GM23338 (cell line): Measurements from ENCODE around the gene SELENOO. TPM values are rescaled to one million over a fixed set of nuclear protein-coding genes. Genes with fewer than 3 reads are reported as not detected.

ENCODE experiments used
- ATAC-seq: fragments of 200-7000 bp; cut with Tn5 transposase; 3 replicates; pipeline ENCODE4 v1.9.1; 2020
- DNase-seq: peaks from one replicate; pipeline ENCODE4 v3.0.0-alpha.2; 2015; ENCODE audit warnings: low spot score
- H2AFZ ChIP-seq: fragments of 200-600 bp; sonication (generic); 2 replicates; pipeline ENCODE4 v1.8.0; 2016; ENCODE audit warnings: antibody characterized with exemption, mild to moderate bottlenecking, moderate library complexity
- H3F3A ChIP-seq: fragments of 200-600 bp; sonication (generic); replicated peaks from 2 replicates; pipeline ENCODE4 v1.8.0; 2017; ENCODE audit warnings: antibody characterized with exemption, mixed run types, low read depth
- H3K27ac ChIP-seq: fragments of 200-600 bp; sonication (generic); 2 replicates; pipeline ENCODE4 v1.6.1; 2016; ENCODE audit warnings: low read depth
- H3K27me3 ChIP-seq: fragments of 200-600 bp; sonication (generic); 2 replicates; pipeline ENCODE4 v1.8.0; 2016; ENCODE audit warnings: mild to moderate bottlenecking, mixed run types, moderate library complexity; ENCODE audit not compliant: insufficient read depth
- H3K36me3 ChIP-seq: fragments of 200-600 bp; sonication (generic); 2 replicates; pipeline ENCODE4 v1.8.0; 2016; ENCODE audit warnings: mild to moderate bottlenecking; ENCODE audit not compliant: insufficient read depth
- H3K4me1 ChIP-seq: fragments of 200-600 bp; sonication (generic); 2 replicates; pipeline ENCODE4 v1.8.0; 2016; ENCODE audit warnings: mild to moderate bottlenecking, moderate library complexity; ENCODE audit not compliant: insufficient read depth
- H3K4me2 ChIP-seq: fragments of 200-600 bp; sonication (generic); 2 replicates; pipeline ENCODE4 v1.7.1; 2017; ENCODE audit warnings: mixed run types
- H3K4me3 ChIP-seq: fragments of 200-600 bp; sonication (generic); 2 replicates; pipeline ENCODE4 v1.6.1; 2016; ENCODE audit warnings: mixed run types
- H3K79me2 ChIP-seq: fragments of 200-600 bp; sonication (generic); replicated peaks from 2 replicates; pipeline ENCODE4 v1.8.0; 2017; ENCODE audit warnings: mild to moderate bottlenecking; ENCODE audit not compliant: insufficient read depth
- H3K9me2 ChIP-seq: fragments of 200-600 bp; sonication (generic); 2 replicates; pipeline ENCODE4 v1.8.0; 2017; ENCODE audit not compliant: insufficient read depth
- H4K20me1 ChIP-seq: fragments of 200-600 bp; sonication (generic); replicated peaks from 2 replicates; pipeline ENCODE4 v1.8.0; 2017; ENCODE audit warnings: mild to moderate bottlenecking; ENCODE audit not compliant: insufficient read depth
- H3K27ac Mint-ChIP-seq: 2 replicates; pipeline ENCODE4 v1.8.0; 2020; ENCODE audit warnings: inconsistent platforms, mild to moderate bottlenecking, moderate library complexity, mixed read lengths
- H3K27me3 Mint-ChIP-seq: 3 replicates; pipeline ENCODE4 v1.8.0; 2022; ENCODE audit warnings: low read depth, mild to moderate bottlenecking, moderate library complexity, mixed read lengths, inconsistent platforms; ENCODE audit not compliant: insufficient read depth, poor library complexity
- H3K36me3 Mint-ChIP-seq: 3 replicates; pipeline ENCODE4 v1.8.0; 2021; ENCODE audit warnings: low read depth, mild to moderate bottlenecking, inconsistent platforms, moderate library complexity, mixed read lengths
- H3K4me1 Mint-ChIP-seq: 3 replicates; pipeline ENCODE4 v1.8.0; 2020; ENCODE audit warnings: mild to moderate bottlenecking, inconsistent platforms, mixed read lengths
- H3K4me3 Mint-ChIP-seq: 3 replicates; pipeline ENCODE4 v1.8.0; 2021; ENCODE audit warnings: moderate library complexity, mild to moderate bottlenecking, inconsistent platforms, mixed read lengths
- H3K9me3 Mint-ChIP-seq: 3 replicates; pipeline ENCODE4 v1.8.0; 2020; ENCODE audit warnings: moderate library complexity, mild to moderate bottlenecking, inconsistent platforms, mixed read lengths
- CREB1 ChIP-seq: fragments of 250-450 bp; sonication (Bioruptor Pico); IDR thresholded peaks from 2 replicates; pipeline ENCODE4 v1.5.0; 2020; ENCODE audit warnings: low read depth, mild to moderate bottlenecking, moderate library complexity
- EZH2 ChIP-seq: fragments of 200-600 bp; sonication (generic); IDR thresholded peaks from one replicate; pipeline ENCODE4 v1.8.0; 2017; ENCODE audit warnings: antibody characterized with exemption, mild to moderate bottlenecking, low read depth; ENCODE audit not compliant: unreplicated experiment
- EZH2phosphoT487 ChIP-seq: fragments of 200-600 bp; sonication (generic); IDR thresholded peaks from one replicate; pipeline ENCODE4 v1.8.1; 2018; ENCODE audit warnings: antibody characterized with exemption; ENCODE audit not compliant: unreplicated experiment
- JUNB ChIP-seq: IDR thresholded peaks from one replicate; pipeline ENCODE4 v1.6.1; 2016; ENCODE audit warnings: antibody characterized with exemption; ENCODE audit not compliant: unreplicated experiment
- NANOG ChIP-seq: IDR thresholded peaks from 2 replicates; pipeline ENCODE4 v1.6.1; 2016; ENCODE audit warnings: antibody characterized with exemption, borderline replicate concordance
- POLR2AphosphoS5 ChIP-seq: IDR thresholded peaks from 2 replicates; pipeline ENCODE4 v1.6.1; 2016; ENCODE audit warnings: antibody characterized with exemption, low read depth
- STAT1 ChIP-seq: IDR thresholded peaks from one replicate; pipeline ENCODE4 v1.6.1; 2016; ENCODE audit warnings: antibody characterized with exemption; ENCODE audit not compliant: unreplicated experiment
- ZNF114 ChIP-seq: fragments of 250-450 bp; sonication (Bioruptor Pico); IDR thresholded peaks from 2 replicates; pipeline ENCODE4 v1.5.0; 2020; ENCODE audit warnings: mild to moderate bottlenecking, moderate library complexity
- ZNF331 ChIP-seq: fragments of 250-450 bp; sonication (Bioruptor Pico); IDR thresholded peaks from 2 replicates; pipeline ENCODE4 v1.5.0; 2020; ENCODE audit warnings: low read depth, mild to moderate bottlenecking, moderate library complexity
- polyA plus RNA-seq: library from polyadenylated mRNA; unstranded; fragments of >200 nt; fragmentation: Nextera tagmentation; extraction: Ambion mirVana; gene quantifications from 2 replicates; pipeline ENCODE4 v1.2.1, GENCODE V29; 2016
- total RNA-seq: library from RNA; depleted of rRNA; stranded (reverse); fragments of >200 nt; shearing (Covaris generic); gene quantifications from 2 replicates; pipeline ENCODE4 v1.2.3, GENCODE V29; 2014
- TF ChIP-seq, protein P1 (sequence below): fragments of 250-450 bp; sonication (Bioruptor Pico); IDR thresholded peaks from 2 replicates; pipeline ENCODE4 v1.5.0; 2020; ENCODE audit warnings: mild to moderate bottlenecking, moderate library complexity
- TF ChIP-seq, protein P2 (sequence below): IDR thresholded peaks from one replicate; pipeline ENCODE4 v1.6.1; 2018; ENCODE audit warnings: antibody characterized with exemption; ENCODE audit not compliant: unreplicated experiment
- TF ChIP-seq, protein P3 (sequence below): IDR thresholded peaks from 2 replicates; pipeline ENCODE4 v1.6.1; 2016; ENCODE audit warnings: antibody characterized with exemption
- TF ChIP-seq, protein P4 (sequence below), 2 experiments: fragments of 200-600 bp in 1 of 2; sonication (generic) in 1 of 2; conservative IDR thresholded peaks; 2 replicates each; pipeline versions ENCODE4 v1.5.1 to v1.6.1; 2016 to 2017; ENCODE audit warnings: antibody characterized with exemption in 2 of 2, low read depth in 2 of 2, mild to moderate bottlenecking in 2 of 2, moderate library complexity in 1 of 2

SELENOO gene
- total and polyA plus RNA-seq, 2 experiments from 2014 or later: 6.8 to 21.3 TPM

DNA sequence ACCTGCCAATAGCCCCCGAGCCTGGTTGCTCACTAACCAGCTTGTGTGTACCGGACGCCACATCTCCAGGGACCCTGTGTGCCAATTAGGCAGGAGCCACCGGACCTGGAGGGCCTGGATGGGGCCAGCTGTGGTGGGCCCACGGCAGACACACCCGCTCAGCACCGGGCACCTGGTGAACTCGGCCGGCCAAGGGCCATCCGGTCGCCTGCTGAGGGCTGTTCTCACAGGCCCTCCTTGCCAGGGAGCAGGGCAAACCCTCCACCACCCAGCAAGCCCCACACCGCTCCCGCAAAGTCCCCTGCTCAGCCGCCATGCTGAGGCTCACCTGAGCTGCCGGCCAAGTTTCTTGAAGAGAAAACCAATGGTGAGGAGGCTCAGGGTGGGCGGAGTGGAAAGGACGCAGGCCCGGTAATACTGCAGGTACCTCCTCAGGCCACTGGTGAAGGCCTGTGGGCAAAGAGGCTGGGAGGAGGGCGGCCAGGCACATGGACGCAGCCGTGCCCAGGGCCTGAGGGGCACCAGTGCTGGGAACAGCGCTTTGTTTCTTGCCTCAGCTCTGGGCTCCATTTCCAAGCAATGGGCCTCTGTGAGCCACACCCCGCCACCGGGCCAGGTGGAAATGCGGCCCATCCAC is 26.9 kb downstream of the SELENOO start:
- Histone ChIP-seq H3K4me1 (no peaks in the 10 kb centered on the region), H3K79me2 (no peaks in the 10 kb centered on the region), H3K27ac (no peak overlapping the region), H3F3A (no peaks in the 10 kb centered on the region), H3K36me3 (no peaks in the 10 kb centered on the region), H3K4me3 (no peak overlapping the region), H4K20me1 (peaks cover 9% of the 10 kb centered on the region), H3K4me2 (no peak overlapping the region), H3K9me2 (no peaks in the 10 kb centered on the region), H2AFZ (no peak overlapping the region), H3K27me3 (no peaks in the 10 kb centered on the region)
- Mint-ChIP-seq H3K9me3 (no peaks in the 10 kb centered on the region), H3K4me1 (no peaks in the 10 kb centered on the region), H3K27me3 (peaks cover 7% of the 10 kb centered on the region), H3K27ac (no peak overlapping the region), H3K36me3 (peaks cover 18% of the 10 kb centered on the region), H3K4me3 (no peak overlapping the region)
- ATAC-seq (no peak), DNase-seq (no peak)
- TF ChIP-seq POLR2AphosphoS5: no peak
- TF ChIP-seq CREB1 (CRISPR knock-in tag): no peak
- no peak for TF ChIP-seq EZH2
- TF ChIP-seq, protein P1, sequence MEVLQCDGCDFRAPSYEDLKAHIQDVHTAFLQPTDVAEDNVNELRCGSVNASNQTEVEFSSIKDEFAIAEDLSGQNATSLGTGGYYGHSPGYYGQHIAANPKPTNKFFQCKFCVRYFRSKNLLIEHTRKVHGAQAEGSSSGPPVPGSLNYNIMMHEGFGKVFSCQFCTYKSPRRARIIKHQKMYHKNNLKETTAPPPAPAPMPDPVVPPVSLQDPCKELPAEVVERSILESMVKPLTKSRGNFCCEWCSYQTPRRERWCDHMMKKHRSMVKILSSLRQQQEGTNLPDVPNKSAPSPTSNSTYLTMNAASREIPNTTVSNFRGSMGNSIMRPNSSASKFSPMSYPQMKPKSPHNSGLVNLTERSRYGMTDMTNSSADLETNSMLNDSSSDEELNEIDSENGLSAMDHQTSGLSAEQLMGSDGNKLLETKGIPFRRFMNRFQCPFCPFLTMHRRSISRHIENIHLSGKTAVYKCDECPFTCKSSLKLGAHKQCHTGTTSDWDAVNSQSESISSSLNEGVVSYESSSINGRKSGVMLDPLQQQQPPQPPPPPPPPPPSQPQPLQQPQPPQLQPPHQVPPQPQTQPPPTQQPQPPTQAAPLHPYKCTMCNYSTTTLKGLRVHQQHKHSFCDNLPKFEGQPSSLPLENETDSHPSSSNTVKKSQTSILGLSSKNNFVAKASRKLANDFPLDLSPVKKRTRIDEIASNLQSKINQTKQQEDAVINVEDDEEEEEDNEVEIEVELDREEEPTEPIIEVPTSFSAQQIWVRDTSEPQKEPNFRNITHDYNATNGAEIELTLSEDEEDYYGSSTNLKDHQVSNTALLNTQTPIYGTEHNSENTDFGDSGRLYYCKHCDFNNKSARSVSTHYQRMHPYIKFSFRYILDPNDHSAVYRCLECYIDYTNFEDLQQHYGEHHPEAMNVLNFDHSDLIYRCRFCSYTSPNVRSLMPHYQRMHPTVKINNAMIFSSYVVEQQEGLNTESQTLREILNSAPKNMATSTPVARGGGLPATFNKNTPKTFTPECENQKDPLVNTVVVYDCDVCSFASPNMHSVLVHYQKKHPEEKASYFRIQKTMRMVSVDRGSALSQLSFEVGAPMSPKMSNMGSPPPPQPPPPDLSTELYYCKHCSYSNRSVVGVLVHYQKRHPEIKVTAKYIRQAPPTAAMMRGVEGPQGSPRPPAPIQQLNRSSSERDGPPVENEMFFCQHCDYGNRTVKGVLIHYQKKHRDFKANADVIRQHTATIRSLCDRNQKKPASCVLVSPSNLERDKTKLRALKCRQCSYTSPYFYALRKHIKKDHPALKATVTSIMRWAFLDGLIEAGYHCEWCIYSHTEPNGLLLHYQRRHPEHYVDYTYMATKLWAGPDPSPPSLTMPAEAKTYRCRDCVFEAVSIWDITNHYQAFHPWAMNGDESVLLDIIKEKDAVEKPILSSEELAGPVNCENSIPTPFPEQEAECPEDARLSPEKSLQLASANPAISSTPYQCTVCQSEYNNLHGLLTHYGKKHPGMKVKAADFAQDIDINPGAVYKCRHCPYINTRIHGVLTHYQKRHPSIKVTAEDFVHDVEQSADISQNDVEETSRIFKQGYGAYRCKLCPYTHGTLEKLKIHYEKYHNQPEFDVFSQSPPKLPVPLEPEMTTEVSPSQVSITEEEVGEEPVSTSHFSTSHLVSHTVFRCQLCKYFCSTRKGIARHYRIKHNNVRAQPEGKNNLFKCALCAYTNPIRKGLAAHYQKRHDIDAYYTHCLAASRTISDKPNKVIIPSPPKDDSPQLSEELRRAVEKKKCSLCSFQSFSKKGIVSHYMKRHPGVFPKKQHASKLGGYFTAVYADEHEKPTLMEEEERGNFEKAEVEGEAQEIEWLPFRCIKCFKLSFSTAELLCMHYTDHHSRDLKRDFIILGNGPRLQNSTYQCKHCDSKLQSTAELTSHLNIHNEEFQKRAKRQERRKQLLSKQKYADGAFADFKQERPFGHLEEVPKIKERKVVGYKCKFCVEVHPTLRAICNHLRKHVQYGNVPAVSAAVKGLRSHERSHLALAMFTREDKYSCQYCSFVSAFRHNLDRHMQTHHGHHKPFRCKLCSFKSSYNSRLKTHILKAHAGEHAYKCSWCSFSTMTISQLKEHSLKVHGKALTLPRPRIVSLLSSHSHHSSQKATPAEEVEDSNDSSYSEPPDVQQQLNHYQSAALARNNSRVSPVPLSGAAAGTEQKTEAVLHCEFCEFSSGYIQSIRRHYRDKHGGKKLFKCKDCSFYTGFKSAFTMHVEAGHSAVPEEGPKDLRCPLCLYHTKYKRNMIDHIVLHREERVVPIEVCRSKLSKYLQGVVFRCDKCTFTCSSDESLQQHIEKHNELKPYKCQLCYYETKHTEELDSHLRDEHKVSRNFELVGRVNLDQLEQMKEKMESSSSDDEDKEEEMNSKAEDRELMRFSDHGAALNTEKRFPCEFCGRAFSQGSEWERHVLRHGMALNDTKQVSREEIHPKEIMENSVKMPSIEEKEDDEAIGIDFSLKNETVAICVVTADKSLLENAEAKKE (CRISPR knock-in tag): no peak
- TF ChIP-seq NANOG: no peak
- no peak for TF ChIP-seq ZNF114 (CRISPR knock-in tag)
- TF ChIP-seq, protein P2, sequence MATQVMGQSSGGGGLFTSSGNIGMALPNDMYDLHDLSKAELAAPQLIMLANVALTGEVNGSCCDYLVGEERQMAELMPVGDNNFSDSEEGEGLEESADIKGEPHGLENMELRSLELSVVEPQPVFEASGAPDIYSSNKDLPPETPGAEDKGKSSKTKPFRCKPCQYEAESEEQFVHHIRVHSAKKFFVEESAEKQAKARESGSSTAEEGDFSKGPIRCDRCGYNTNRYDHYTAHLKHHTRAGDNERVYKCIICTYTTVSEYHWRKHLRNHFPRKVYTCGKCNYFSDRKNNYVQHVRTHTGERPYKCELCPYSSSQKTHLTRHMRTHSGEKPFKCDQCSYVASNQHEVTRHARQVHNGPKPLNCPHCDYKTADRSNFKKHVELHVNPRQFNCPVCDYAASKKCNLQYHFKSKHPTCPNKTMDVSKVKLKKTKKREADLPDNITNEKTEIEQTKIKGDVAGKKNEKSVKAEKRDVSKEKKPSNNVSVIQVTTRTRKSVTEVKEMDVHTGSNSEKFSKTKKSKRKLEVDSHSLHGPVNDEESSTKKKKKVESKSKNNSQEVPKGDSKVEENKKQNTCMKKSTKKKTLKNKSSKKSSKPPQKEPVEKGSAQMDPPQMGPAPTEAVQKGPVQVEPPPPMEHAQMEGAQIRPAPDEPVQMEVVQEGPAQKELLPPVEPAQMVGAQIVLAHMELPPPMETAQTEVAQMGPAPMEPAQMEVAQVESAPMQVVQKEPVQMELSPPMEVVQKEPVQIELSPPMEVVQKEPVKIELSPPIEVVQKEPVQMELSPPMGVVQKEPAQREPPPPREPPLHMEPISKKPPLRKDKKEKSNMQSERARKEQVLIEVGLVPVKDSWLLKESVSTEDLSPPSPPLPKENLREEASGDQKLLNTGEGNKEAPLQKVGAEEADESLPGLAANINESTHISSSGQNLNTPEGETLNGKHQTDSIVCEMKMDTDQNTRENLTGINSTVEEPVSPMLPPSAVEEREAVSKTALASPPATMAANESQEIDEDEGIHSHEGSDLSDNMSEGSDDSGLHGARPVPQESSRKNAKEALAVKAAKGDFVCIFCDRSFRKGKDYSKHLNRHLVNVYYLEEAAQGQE: no peak
- TF ChIP-seq, protein P3, sequence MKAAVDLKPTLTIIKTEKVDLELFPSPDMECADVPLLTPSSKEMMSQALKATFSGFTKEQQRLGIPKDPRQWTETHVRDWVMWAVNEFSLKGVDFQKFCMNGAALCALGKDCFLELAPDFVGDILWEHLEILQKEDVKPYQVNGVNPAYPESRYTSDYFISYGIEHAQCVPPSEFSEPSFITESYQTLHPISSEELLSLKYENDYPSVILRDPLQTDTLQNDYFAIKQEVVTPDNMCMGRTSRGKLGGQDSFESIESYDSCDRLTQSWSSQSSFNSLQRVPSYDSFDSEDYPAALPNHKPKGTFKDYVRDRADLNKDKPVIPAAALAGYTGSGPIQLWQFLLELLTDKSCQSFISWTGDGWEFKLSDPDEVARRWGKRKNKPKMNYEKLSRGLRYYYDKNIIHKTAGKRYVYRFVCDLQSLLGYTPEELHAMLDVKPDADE: no peak
- no peak for TF ChIP-seq JUNB
- TF ChIP-seq EZH2phosphoT487: no peak
- TF ChIP-seq ZNF331 (CRISPR knock-in tag): no peak
- TF ChIP-seq, protein P4, sequence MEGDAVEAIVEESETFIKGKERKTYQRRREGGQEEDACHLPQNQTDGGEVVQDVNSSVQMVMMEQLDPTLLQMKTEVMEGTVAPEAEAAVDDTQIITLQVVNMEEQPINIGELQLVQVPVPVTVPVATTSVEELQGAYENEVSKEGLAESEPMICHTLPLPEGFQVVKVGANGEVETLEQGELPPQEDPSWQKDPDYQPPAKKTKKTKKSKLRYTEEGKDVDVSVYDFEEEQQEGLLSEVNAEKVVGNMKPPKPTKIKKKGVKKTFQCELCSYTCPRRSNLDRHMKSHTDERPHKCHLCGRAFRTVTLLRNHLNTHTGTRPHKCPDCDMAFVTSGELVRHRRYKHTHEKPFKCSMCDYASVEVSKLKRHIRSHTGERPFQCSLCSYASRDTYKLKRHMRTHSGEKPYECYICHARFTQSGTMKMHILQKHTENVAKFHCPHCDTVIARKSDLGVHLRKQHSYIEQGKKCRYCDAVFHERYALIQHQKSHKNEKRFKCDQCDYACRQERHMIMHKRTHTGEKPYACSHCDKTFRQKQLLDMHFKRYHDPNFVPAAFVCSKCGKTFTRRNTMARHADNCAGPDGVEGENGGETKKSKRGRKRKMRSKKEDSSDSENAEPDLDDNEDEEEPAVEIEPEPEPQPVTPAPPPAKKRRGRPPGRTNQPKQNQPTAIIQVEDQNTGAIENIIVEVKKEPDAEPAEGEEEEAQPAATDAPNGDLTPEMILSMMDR (conservative IDR thresholded peaks at IDR 0.05; ENCODE audit: low read depth in 2 of 2): no peak
- TF ChIP-seq STAT1: no peak
